Parathyroid adenoma (tissue), 2 donors: ENCODE measurements around the gene ADAMTSL2.

Experiments used
- H2AFZ ChIP-seq: fragments of 300-600 bp; sonication (generic); one replicate; pipeline ENCODE4 v1.7.0; 2017; ENCODE audit warnings: antibody characterized with exemption, mild to moderate bottlenecking
- H3K27ac ChIP-seq: fragments of 300-600 bp; sonication (generic); one replicate; pipeline ENCODE4 v1.7.0; 2017
- H3K27me3 ChIP-seq: fragments of 300-600 bp; sonication (generic); one replicate; pipeline ENCODE4 v1.7.0; 2017; ENCODE audit warnings: low read length; ENCODE audit not compliant: control insufficient read depth, insufficient read depth
- H3K36me3 ChIP-seq: fragments of 300-600 bp; sonication (generic); one replicate; pipeline ENCODE4 v1.7.0; 2017; ENCODE audit warnings: low read length; ENCODE audit not compliant: control insufficient read depth, insufficient read depth
- H3K4me1 ChIP-seq: fragments of 300-600 bp; sonication (generic); one replicate; pipeline ENCODE4 v1.7.0; 2017; ENCODE audit warnings: control low read depth
- H3K4me2 ChIP-seq: fragments of 300-600 bp; sonication (generic); one replicate; pipeline ENCODE4 v1.7.0; 2017; ENCODE audit warnings: low read length
- H3K4me3 ChIP-seq: fragments of 300-600 bp; sonication (generic); one replicate; pipeline ENCODE4 v1.7.0; 2017; ENCODE audit warnings: low read depth, low read length
- H3K79me2 ChIP-seq: fragments of 300-600 bp; sonication (generic); one replicate; pipeline ENCODE4 v1.7.0; 2017; ENCODE audit warnings: control low read depth
- H3K9ac ChIP-seq: fragments of 300-600 bp; sonication (generic); one replicate; pipeline ENCODE4 v1.7.0; 2017; ENCODE audit warnings: mild to moderate bottlenecking
- H3K9me3 ChIP-seq: fragments of 300-600 bp; sonication (generic); one replicate; pipeline ENCODE4 v1.7.0; 2017; ENCODE audit warnings: low read length; ENCODE audit not compliant: control insufficient read depth
- TF ChIP-seq, protein P1 (sequence below): fragments of 300-600 bp; sonication (generic); IDR thresholded peaks from one replicate; pipeline ENCODE4 v1.7.0; 2017; ENCODE audit warnings: antibody characterized with exemption, mild to moderate bottlenecking
- donor health status: primary hyperparathyroidism.

ADAMTSL2 gene

GRCh38 chr9:133532937-133533668, 1.4 kb upstream of the ADAMTSL2 start:
- Histone ChIP-seq H2AFZ (no peak overlapping the region), H3K4me3 (no peak overlapping the region), H3K9me3 (no peaks in the 10 kb centered on the region), H3K79me2 (no peaks in the 10 kb centered on the region), H3K36me3 (no peaks in the 10 kb centered on the region), H3K4me2 (no peak overlapping the region), H3K27me3 (peaks cover 4% of the 10 kb centered on the region), H3K4me1 (no peaks in the 10 kb centered on the region), H3K27ac (no peak overlapping the region), H3K9ac (no peak overlapping the region)
- TF ChIP-seq, protein P1, sequence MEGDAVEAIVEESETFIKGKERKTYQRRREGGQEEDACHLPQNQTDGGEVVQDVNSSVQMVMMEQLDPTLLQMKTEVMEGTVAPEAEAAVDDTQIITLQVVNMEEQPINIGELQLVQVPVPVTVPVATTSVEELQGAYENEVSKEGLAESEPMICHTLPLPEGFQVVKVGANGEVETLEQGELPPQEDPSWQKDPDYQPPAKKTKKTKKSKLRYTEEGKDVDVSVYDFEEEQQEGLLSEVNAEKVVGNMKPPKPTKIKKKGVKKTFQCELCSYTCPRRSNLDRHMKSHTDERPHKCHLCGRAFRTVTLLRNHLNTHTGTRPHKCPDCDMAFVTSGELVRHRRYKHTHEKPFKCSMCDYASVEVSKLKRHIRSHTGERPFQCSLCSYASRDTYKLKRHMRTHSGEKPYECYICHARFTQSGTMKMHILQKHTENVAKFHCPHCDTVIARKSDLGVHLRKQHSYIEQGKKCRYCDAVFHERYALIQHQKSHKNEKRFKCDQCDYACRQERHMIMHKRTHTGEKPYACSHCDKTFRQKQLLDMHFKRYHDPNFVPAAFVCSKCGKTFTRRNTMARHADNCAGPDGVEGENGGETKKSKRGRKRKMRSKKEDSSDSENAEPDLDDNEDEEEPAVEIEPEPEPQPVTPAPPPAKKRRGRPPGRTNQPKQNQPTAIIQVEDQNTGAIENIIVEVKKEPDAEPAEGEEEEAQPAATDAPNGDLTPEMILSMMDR = peak; percentile 34

- no peak overlapping the region for H3K4me3 ChIP-seq
- H3K79me2 ChIP-seq = no peaks in the 10 kb centered on the region
- no peak overlapping the region for H3K4me2 ChIP-seq
- no peaks in the 10 kb centered on the region for H3K36me3 ChIP-seq
- H3K4me1 ChIP-seq = no peaks in the 10 kb centered on the region
- H3K27ac ChIP-seq = no peak overlapping the region
- H3K27me3 ChIP-seq = no peaks in the 10 kb centered on the region
- no peak overlapping the region for H3K9ac ChIP-seq
- H2AFZ ChIP-seq = peak overlapping the region; percentile 53
- no peaks in the 10 kb centered on the region for H3K9me3 ChIP-seq
- TF ChIP-seq, protein P1 = no peak
Observed at GRCh38 chr9:133533857-133534256, 647 bp upstream of the ADAMTSL2 start.

GRCh38 chr9:133535306-133535877, 888 bp downstream of the ADAMTSL2 start:
- Histone ChIP-seq H3K9me3 (no peaks in the 10 kb centered on the region), H3K4me1 (no peaks in the 10 kb centered on the region), H3K4me2 (no peak overlapping the region), H3K36me3 (no peaks in the 10 kb centered on the region), H3K79me2 (no peaks in the 10 kb centered on the region), H3K9ac (no peak overlapping the region), H3K27ac (no peak overlapping the region), H3K27me3 (no peaks in the 10 kb centered on the region), H2AFZ (no peak overlapping the region), H3K4me3 (no peak overlapping the region)
- TF ChIP-seq, protein P1 = no peak

DNA sequence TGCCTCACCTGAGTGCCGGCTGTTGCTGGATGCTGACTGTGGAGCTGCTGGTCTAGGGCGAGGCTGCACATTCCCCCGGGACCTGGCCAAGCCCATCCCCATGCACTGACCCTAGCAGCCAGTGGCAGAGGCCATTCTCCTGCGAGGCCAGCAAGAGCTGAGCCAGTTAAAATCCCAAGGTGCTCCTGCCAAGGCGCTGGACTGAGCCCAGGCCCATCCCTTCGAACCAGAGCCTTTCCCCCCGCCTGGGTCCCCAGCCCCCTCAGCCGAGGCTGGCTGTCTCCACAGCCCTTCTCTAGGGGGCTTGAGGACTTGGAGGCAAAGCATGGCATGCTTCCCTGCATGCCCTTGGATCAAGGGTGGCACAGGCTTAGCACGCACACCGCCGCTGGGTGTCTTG, 1.6 kb downstream of the ADAMTSL2 start:
- Histone ChIP-seq H3K4me3 (no peak overlapping the region), H3K4me1 (no peaks in the 10 kb centered on the region), H3K36me3 (no peaks in the 10 kb centered on the region), H3K27me3 (no peaks in the 10 kb centered on the region), H3K79me2 (no peaks in the 10 kb centered on the region), H3K27ac (no peak overlapping the region), H2AFZ (no peak overlapping the region), H3K9ac (no peak overlapping the region), H3K9me3 (no peaks in the 10 kb centered on the region), H3K4me2 (no peak overlapping the region)
- TF ChIP-seq, protein P1 = no peak

DNA sequence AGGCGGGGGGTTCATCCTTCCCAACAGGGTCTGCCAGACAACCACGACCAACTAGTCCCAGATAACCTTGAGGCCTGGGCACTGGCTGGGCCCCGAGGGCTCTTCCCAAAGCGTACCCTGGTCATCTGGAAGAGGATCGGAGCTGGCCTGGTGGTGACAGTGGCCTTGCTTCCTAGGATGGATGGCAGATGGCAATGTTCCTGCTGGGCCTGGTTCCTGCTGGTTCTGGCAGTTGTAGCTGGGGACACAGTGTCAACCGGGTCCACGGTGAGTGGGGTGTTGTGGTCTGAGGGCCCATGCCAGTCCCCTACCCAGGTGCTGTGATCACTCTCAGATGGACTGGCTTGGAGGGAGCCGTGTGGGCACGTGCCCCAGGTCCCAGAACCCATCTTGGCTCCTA, 2.0 kb downstream of the ADAMTSL2 start:
- H3K4me3 ChIP-seq = no peak overlapping the region
- H3K79me2 ChIP-seq = no peaks in the 10 kb centered on the region
- TF ChIP-seq, protein P1 = no peak
- no peak overlapping the region for H3K9ac ChIP-seq
- H3K4me2 ChIP-seq = no peak overlapping the region
- H3K27ac ChIP-seq = no peak overlapping the region
- no peaks in the 10 kb centered on the region for H3K4me1 ChIP-seq
- H3K36me3 ChIP-seq = no peaks in the 10 kb centered on the region
- H3K9me3 ChIP-seq = no peaks in the 10 kb centered on the region
- no peaks in the 10 kb centered on the region for H3K27me3 ChIP-seq
- no peak overlapping the region for H2AFZ ChIP-seq
